Middle frontal gyrus (tissue), 1 donor: Measurements from ENCODE around the gene GORASP1.
"Not testable (repeated sequence)": the region's sequence is repeated elsewhere in the genome, so short reads cannot be mapped to it uniquely, and the experiment has no call there.

Source experiments
- DNase-seq: peaks from one replicate; pipeline ENCODE4 v3.0.0-alpha.2; 2015; ENCODE audit warnings: low spot score; ENCODE audit errors: extremely low spot score

Gene GORASP1

DNA sequence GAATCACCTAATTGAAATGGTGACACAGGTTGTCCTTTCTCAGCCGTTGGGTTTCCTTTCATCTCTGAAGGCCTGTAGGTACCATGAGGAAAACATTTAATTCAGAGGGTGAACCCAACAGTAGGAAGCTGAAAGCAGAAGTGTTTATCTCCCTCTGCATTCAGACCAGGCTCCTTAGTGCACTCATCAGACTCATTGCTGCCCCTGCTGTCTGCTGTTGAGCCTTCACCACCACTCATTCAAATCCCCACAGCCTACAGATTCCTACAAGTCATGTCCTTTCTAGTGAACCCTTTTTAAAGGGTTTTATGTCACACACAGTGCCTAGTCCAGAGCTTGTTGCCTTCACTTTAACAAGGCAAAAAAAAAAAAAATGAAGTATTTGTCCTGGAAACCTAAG lies 42.2 kb downstream of the GORASP1 start:
- DNase-seq, result no peak

DNA sequence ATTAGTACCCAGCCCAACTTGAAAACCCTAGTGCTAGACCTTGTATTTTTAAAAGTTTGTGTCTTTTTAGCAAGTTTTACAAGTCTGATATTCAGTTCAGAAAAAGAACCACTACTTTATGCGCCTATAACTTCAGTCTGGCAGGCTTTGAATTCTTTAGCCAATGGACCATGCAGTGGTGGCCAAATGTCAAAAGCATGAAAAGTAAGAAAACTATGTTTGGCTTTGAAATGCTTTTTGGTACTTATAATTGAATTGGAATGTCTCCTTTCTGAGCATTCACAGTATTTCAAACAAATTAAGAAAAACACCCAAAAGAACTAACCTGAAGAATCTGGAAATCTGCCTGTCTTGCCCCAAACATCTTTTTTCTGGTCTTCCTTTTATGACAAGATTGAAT lies 42.8 kb downstream of the GORASP1 start:
- no peak for DNase-seq

DNA sequence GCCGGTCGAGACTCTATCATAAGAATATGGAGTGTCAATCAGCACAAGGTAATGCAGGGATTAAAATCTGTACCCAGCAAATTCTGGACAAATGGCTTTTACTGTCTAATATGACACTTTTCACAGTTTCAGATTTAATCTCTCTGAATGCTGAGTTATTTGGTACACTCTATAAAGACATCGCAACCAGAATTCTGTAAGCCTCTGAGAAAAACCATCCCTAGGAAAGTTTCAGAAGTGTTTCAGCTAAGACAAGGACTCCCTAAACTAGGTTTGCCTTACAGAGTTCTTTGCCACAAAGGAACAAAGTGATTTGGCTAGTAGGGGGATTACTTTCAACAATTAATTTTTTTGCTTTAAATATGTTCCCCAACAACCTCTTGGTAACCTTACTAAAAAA lies 44.3 kb downstream of the GORASP1 start:
- DNase-seq, result no peak

DNA sequence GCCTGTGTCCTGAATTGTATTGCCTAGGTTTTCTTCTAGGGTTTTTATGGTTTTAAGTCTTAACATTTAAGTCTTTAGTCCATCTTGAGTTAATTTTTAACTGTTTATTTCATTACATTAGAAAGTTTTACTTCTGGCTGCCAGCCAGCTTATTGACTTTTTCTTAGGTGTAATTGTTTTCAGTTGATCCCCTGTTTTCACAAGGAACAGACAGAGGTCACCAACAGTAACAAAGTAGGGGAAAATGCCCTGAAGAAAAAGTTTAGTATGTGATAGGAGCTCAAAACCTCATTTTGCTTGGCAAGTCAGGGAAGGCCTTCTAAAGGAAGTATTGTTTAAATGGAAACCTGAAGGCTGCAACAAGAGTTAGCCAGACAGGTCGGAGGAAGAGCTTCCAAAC lies 45.2 kb downstream of the GORASP1 start:
- no peak for DNase-seq

DNA sequence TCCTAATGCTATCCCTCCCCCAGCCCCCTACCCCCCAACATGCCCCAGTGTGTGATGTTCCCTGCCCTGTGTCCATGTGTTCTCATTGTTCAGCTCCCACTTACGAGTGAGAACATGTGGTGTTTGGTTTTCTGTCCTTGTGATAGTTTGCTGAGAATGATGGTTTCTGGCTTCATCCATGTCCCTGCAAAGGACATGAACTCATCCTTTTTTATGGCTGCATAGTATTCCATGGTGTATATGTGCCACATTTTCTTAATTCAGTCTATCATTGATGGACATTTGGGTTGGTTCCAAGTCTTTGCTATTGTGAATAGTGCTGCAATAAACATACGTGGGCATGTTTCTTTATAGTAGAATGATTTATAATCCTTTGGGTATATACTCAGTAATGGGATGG lies 46.2 kb downstream of the GORASP1 start:
- not testable (repeated sequence) for DNase-seq

DNA sequence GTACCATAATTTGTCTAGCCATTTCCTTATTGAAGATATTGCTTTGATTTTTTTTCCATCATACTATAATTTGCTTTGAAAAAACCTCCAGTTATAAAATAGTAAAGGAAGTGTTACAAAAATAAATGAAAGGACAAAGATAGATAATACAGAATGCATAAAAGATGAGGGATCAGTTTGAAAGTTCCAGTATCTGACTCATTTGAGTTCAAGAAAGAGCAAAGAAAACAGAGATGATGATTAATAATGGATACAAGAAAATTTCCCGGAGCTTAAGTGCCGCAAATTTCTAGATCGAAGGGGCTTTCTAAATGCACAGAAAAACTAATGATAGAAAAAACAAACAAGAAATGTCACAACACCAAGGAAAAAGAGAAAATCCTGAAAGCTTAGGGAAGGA lies 51.3 kb downstream of the GORASP1 start:
- no peak for DNase-seq

DNA sequence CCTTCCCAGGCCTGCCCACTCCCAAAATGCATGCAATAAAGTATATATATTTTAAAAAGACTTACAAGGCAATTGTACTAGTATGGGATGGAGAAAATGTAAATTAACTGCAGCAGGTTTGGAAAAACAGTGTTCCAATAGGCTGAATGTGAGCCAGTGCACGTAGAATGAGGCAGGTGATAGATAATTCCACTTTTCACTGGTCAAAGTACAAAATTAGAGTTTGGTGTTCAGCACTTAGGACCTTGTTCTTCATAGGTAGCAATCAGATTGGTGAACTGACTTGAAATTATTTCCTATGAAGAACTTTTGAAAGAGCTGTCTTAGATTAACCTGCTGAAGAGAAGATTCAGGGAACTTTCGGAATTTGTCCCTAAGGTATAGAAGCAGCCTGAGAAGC lies 53.7 kb downstream of the GORASP1 start:
- DNase-seq, result no peak

DNA sequence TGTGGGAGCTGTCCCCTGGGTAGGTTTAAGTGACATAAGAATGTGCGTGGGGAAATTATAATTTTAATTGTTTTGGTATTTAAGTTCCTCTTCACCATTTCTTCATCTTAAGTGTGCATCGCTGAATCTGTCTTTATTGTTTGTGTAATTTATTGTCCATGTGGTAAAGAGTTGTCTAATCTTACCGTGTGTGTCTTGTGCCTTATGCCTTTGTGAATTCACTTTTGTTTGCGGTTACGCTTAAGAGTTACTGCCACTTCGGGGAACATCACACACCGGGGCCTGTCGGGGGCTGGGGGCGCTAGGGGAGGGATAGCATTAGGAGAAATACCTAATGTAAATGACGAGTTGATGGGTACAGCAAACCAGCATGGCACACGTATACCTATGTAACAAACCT lies 54.8 kb downstream of the GORASP1 start:
- DNase-seq, result no peak

DNA sequence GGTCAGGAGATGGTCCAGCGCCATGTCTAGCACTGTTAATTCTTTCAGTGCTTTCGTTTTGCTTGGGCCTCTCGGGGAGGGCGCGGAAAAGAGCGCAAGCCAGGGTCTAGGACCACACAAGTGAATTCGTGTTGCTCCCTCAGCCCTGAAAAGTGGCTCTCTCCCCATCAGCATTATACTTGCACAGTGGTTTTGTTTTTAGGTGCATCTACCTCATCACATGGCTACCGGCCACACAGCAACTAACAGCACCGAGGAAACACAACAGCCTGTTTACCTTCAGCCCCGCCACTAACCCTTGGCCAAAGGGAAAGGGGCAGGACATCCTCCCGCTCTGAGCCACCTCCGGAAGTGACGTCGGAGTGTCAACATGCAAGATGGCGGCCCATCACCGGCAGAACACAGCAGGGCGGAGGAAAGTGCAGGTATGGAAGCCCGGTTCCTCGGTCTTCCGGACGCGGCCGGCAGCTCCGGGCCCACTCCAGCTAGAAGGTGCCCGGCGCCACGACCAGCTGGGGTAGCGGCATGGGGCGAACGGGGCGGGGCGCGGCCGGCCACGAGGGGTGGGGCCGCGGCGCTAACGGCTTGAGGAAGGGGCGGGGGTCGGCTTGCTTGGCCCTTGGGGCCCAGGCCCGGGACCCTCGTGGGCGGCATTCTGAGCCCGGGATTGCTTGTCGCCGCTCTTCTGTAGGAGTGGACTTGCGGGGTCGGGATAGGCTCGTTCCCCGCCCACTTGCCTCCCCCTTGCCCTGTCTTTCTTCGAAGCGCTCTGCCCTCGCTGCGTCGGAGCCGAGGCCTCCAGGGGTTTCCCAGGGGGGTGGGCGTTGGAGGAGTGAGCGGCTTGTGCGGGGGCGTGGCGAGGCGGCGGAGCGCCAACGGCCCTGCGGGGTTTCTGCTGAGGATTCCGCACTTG lies 55.5 kb downstream of the GORASP1 start, which contains the start of the genes SCN11A and WDR48:
SCN11A (minus strand) TSS at position 296 of the 913 bp plus-strand sequence. CDS start 101,582 bp downstream, outside the sequence.
WDR48 (plus strand) TSS at position 368 of the 913 bp plus-strand sequence; CDS start at position 378, 10 bp downstream.
- peak; percentile 91 for DNase-seq

DNA sequence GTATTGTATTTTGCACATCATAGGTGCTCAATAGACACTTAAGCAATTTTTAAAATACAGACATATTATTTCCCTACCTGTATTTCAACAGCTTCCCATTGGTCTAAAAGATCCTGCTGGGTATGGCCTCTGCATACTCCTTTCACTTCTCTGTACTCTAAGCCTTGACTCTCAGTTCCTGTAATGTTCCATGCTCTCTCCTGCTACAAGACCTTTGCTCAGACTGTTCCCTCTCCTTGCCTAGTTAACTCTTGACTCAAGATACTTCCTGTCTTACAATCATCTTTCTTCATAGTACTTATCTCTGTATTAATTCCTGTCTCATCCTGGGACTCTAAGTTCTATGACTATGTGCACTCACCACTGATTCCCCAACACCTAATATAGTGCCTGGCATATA lies 57.4 kb downstream of the GORASP1 start:
- no peak for DNase-seq
